Endothelial cell of umbilical vein (primary cell): ENCODE measurements around the gene ETS2. TPM values are rescaled to one million over a fixed set of nuclear protein-coding genes. Genes with fewer than 3 reads are reported as not detected.

ENCODE experiments used
- BruUV-seq: library from RNA; stranded (reverse); fragments of 400-500 nt; replicated peaks from 2 replicates; lab custom pipeline; 2021; lab: Mats Ljungman, UMichigan
- CTCF ChIA-PET: fragments of 300-600, 350-600 bp; sonication (Branson Sonifier 250); formaldehyde crosslinking; loops from one replicate; lab custom pipeline; 2021; ENCODE audit warnings: antibody characterized with exemption, inconsistent platforms; lab: Charles Lee
- POLR2A ChIA-PET: fragments of 300-600, 350-600 bp; sonication (Branson Sonifier 250); formaldehyde crosslinking; loops from one replicate; lab custom pipeline; 2021; ENCODE audit warnings: antibody characterized with exemption, inconsistent platforms; lab: Charles Lee
- DNase-seq: peaks from one replicate; pipeline ENCODE4 v3.0.0-alpha.2; 2011; ENCODE audit warnings: low read depth, low spot score
- FAIRE-seq: peaks from 2 replicates; lab custom pipeline; 2011; peaks lifted over from hg19 to GRCh38; lab: Jason Lieb, UNC
- H2AFZ ChIP-seq: 2 replicates; pipeline ENCODE4 v1.6.0; 2012; ENCODE audit warnings: low read depth, low read length, control low read depth, inconsistent platforms
- H3K27ac ChIP-seq: 2 replicates; pipeline ENCODE4 v1.5.1; 2011; ENCODE audit warnings: low read depth, mild to moderate bottlenecking, control low read depth, low read length, moderate library complexity; ENCODE audit not compliant: insufficient read depth
- H3K27me3 ChIP-seq, 2 experiments: 2 replicates each; pipeline versions ENCODE4 v1.6.0 to v1.6.1; 2011; ENCODE audit warnings: low read length in 2 of 2, mixed read lengths in 1 of 2; ENCODE audit not compliant: control insufficient read depth in 2 of 2, insufficient read depth in 2 of 2
- H3K36me3 ChIP-seq, 2 experiments: 2 replicates in 1 of 2; 3 replicates in 1 of 2; pipeline ENCODE4 v1.5.1; 2011; ENCODE audit warnings: low read length in 2 of 2, mild to moderate bottlenecking in 1 of 2, moderate library complexity in 1 of 2; ENCODE audit not compliant: control insufficient read depth in 2 of 2, insufficient read depth in 2 of 2; ENCODE audit errors: extremely low read depth in 1 of 2
- H3K4me1 ChIP-seq: 3 replicates; pipeline ENCODE4 v1.5.1; 2011; ENCODE audit warnings: mild to moderate bottlenecking, low read length; ENCODE audit not compliant: control insufficient read depth, insufficient read depth; ENCODE audit errors: extremely low read depth
- H3K4me2 ChIP-seq: 2 replicates; pipeline ENCODE4 v1.6.1; 2011; ENCODE audit warnings: low read length, control low read depth, mixed read lengths; ENCODE audit not compliant: insufficient read depth
- H3K4me3 ChIP-seq, 3 experiments: fragments of 200-600 bp in 1 of 3; sonication (generic), shearing (Covaris generic) in 1 of 3; replicated peaks in 1 of 3; 2 replicates each; pipeline ENCODE4 v1.5.1; 2011 to 2016; ENCODE audit warnings: control low read depth in 3 of 3, low read length in 3 of 3, mild to moderate bottlenecking in 2 of 3, inconsistent platforms in 1 of 3, low read depth in 1 of 3, moderate library complexity in 1 of 3; ENCODE audit not compliant: insufficient read depth in 1 of 3
- H3K79me2 ChIP-seq: 2 replicates; pipeline ENCODE4 v1.6.0; 2012; ENCODE audit warnings: low read length, inconsistent platforms; ENCODE audit not compliant: control insufficient read depth, insufficient read depth
- H3K9ac ChIP-seq: replicated peaks from 2 replicates; pipeline ENCODE3; 2011; ENCODE audit warnings: low read length, control low read depth; ENCODE audit not compliant: insufficient read depth; ENCODE audit errors: extremely low read depth
- H3K9me1 ChIP-seq: replicated peaks from 3 replicates; pipeline ENCODE4 v1.6.0; 2011; ENCODE audit warnings: mild to moderate bottlenecking, low read length; ENCODE audit not compliant: control insufficient read depth, insufficient read depth; ENCODE audit errors: extremely low read depth
- H3K9me3 ChIP-seq: replicated peaks from 2 replicates; pipeline ENCODE4 v1.5.1; 2012; ENCODE audit warnings: low read length, inconsistent platforms; ENCODE audit not compliant: control insufficient read depth, insufficient read depth
- H4K20me1 ChIP-seq: replicated peaks from 2 replicates; pipeline ENCODE3; 2011; ENCODE audit warnings: mild to moderate bottlenecking, low read length; ENCODE audit not compliant: control insufficient read depth, insufficient read depth; ENCODE audit errors: extremely low read depth
- CTCF ChIP-seq, 2 donors: IDR thresholded peaks; 1 replicate in 1 of 2; 2 replicates in 1 of 2; pipeline ENCODE4 v1.5.1; 2011; ENCODE audit warnings: low read length in 2 of 2, mild to moderate bottlenecking in 2 of 2, moderate library complexity in 2 of 2, control low read depth in 1 of 2, inconsistent platforms in 1 of 2, low read depth in 1 of 2; ENCODE audit not compliant: insufficient read depth in 1 of 2; ENCODE audit errors: extremely low read depth in 1 of 2
- EZH2 ChIP-seq: IDR thresholded peaks from 2 replicates; pipeline ENCODE4 v1.6.1; 2012; ENCODE audit warnings: borderline replicate concordance, low read depth, mild to moderate bottlenecking, moderate library complexity, low read length, inconsistent platforms; ENCODE audit not compliant: severe bottlenecking
- JUN ChIP-seq: IDR thresholded peaks from 2 replicates; pipeline ENCODE4 v1.6.1; 2011; ENCODE audit warnings: borderline replicate concordance, low read depth; ENCODE audit not compliant: insufficient read length, insufficient read depth
- MAX ChIP-seq: IDR thresholded peaks from 2 replicates; pipeline ENCODE4 v1.6.1; 2011; ENCODE audit not compliant: insufficient read depth, insufficient read length
- MYC ChIP-seq: IDR thresholded peaks from one replicate; pipeline ENCODE4 v1.6.1; 2011; ENCODE audit warnings: mild to moderate bottlenecking, low read depth, low read length
- POLR2A ChIP-seq: IDR thresholded peaks from 2 replicates; pipeline ENCODE4 v1.6.1; 2012; ENCODE audit warnings: low read depth, mild to moderate bottlenecking, control low read depth, low read length
- POLR2AphosphoS5 ChIP-seq: IDR thresholded peaks from 2 replicates; pipeline ENCODE4 v1.6.1; 2012; ENCODE audit warnings: low read depth, mild to moderate bottlenecking, control low read depth, low read length, moderate library complexity; ENCODE audit not compliant: insufficient read depth
- dilution Hi-C: fragments of 300-500 bp; cut with MboI; formaldehyde crosslinking; loops from one replicate; pipeline ENCODE4 v1.15.0; 2019; ENCODE audit warnings: low sequenced_read_pairs; ENCODE audit not compliant: extremely low pct_ligation_motif_present
- intact Hi-C: fragments of 100-400 bp; cut with micrococcal nuclease; formaldehyde crosslinking; loops from one replicate; pipeline ENCODE4 v1.10.0; 2022
- polyA plus RNA-seq, 4 experiments: library from polyadenylated mRNA; depleted of rRNA in 3 of 4; stranded (reverse) in 3 of 4; unstranded in 1 of 4; fragments of >200 nt; gene quantifications; 2 replicates each; pipeline versions ENCODE4 v1.2.1 to v1.2.3, GENCODE V29; 2011 to 2012; ENCODE audit warnings: missing spikeins in 1 of 4
- total RNA-seq: library from RNA; stranded (reverse); gene quantifications from 2 replicates; pipeline ENCODE4 v1.2.3, GENCODE V29; 2021

ETS2 gene
- total and polyA plus RNA-seq, 2 donors (not counting 3 experiments of a cell fraction or from before 2014, with no cell fraction given): 16.3 to 54.5 TPM

DNA sequence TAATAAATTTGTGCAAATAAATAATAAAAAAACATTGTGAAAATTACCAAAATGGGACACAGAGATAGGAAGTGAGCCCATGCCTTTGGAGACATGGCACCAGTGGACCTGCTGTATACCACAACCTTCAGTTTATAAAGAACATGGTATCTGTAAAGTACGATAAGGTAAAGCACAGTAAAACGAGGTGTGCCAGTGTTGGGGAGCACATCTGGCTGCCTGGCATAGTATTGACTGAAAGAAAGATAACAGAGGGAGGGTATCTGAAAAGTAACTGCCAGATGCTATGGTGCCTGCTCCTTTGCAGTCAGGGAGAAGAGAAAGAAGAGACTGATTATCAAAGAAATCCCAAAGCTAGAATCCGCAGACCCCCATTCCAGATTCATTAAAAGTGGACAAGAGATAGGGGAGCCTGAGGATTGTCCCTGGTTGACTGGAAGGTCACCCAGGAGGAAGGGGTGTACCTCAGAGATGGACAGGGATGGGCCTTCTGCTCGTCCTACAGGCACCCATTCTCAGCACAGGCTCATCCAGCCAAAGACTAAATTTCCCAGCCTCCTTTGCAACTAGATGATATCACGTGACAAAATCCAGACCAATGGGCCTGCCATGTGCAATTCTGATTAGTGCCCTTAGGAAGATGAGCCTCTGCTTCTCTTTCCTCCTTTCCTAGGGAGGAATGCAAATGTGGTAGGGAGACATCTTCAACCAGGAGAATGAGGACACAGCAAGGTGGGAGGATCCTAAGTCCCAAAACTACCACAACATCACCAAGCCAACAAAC lies 12.9 kb upstream of the ETS2 start:
- H3K27me3 ChIP-seq: no peaks in the 10 kb centered on the region
- no peaks in the 10 kb centered on the region for H3K9me3 ChIP-seq
- FAIRE-seq: no peak
- no peaks in the 10 kb centered on the region for H3K4me1 ChIP-seq
- H3K79me2 ChIP-seq: no peaks in the 10 kb centered on the region
- TF ChIP-seq POLR2AphosphoS5: no peak
- no peak for TF ChIP-seq JUN
- no peak for TF ChIP-seq POLR2A
- TF ChIP-seq CTCF (IDR thresholded peaks at IDR 0.05; ENCODE audit: extremely low read depth in 1 of 2, insufficient read depth in 1 of 2, low read depth in 1 of 2, low read length in 2 of 2): no peak
- no peak for TF ChIP-seq MAX
- no peak for TF ChIP-seq EZH2
- no peak for TF ChIP-seq MYC
- H3K9me1 ChIP-seq: no peaks in the 10 kb centered on the region
- no peak overlapping the region for H3K4me2 ChIP-seq
- POLR2A ChIA-PET: no interaction called here
- intact Hi-C loops (no loop called here), dilution Hi-C loops (no loop called here)
- no peak for DNase-seq
- CTCF ChIA-PET: no interaction called here
- BruUV-seq: no TSS peak
- no peaks in the 10 kb centered on the region for H4K20me1 ChIP-seq
- no peak overlapping the region for H3K4me3 ChIP-seq
- no peak overlapping the region for H2AFZ ChIP-seq
- no peak overlapping the region for H3K27ac ChIP-seq
- H3K36me3 ChIP-seq: no peaks in the 10 kb centered on the region
- H3K9ac ChIP-seq: no peak overlapping the region
